Adipocyte (in vitro differentiated cells): ENCODE measurements around the gene WNT9A.
"Not testable (repeated sequence)": the region's sequence is repeated elsewhere in the genome, so short reads cannot be mapped to it uniquely, and the experiment has no call there.

ENCODE experiments used
- DNase-seq: peaks from one replicate; pipeline ENCODE4 v3.0.0-alpha.2; 2015; ENCODE audit warnings: low read depth
- H3K27me3 ChIP-seq: replicated peaks from 2 replicates; pipeline ENCODE4 v1.7.0; 2013; ENCODE audit warnings: mild to moderate bottlenecking, low read length, moderate library complexity; ENCODE audit not compliant: control insufficient read depth, insufficient read depth
- H3K36me3 ChIP-seq: 2 replicates; pipeline ENCODE4 v1.7.0; 2013; ENCODE audit warnings: low read length, mild to moderate bottlenecking, moderate library complexity; ENCODE audit not compliant: control insufficient read depth, insufficient read depth, severe bottlenecking
- H3K4me1 ChIP-seq: 2 replicates; pipeline ENCODE4 v1.7.0; 2013; ENCODE audit warnings: mild to moderate bottlenecking, low read length, moderate library complexity; ENCODE audit not compliant: control insufficient read depth, insufficient read depth
- H3K4me3 ChIP-seq: 2 replicates; pipeline ENCODE4 v1.7.0; 2013; ENCODE audit warnings: mild to moderate bottlenecking, low read length, moderate library complexity
- H3K9ac ChIP-seq: 2 replicates; pipeline ENCODE4 v1.7.0; 2013; ENCODE audit warnings: mild to moderate bottlenecking, low read length, moderate library complexity
- H3K9me3 ChIP-seq: 2 replicates; pipeline ENCODE4 v1.7.0; 2013; ENCODE audit warnings: mild to moderate bottlenecking, low read length, moderate library complexity; ENCODE audit not compliant: control insufficient read depth

Gene WNT9A

GRCh38 chr1:227947676-227948492, at the start of gene WNT9A:
WNT9A (minus strand) TSS chr1:227947932; CDS start chr1:227947887, 45 bp downstream.
- H3K4me1 ChIP-seq = peaks cover 22% of the 10 kb centered on the region
- DNase-seq = peak; percentile 95
- peaks cover 3% of the 10 kb centered on the region for H3K27me3 ChIP-seq
- peak within 1 kb of the TSS; percentile 78 for H3K4me3 ChIP-seq
- H3K9ac ChIP-seq = peak within 1 kb of the TSS; percentile 67
- no peaks in the 10 kb centered on the region for H3K36me3 ChIP-seq
- H3K9me3 ChIP-seq = no peaks in the 10 kb centered on the region

GRCh38 chr1:227996187-227996950, 48.6 kb upstream of the WNT9A start:
- no peaks in the 10 kb centered on the region for H3K36me3 ChIP-seq
- H3K27me3 ChIP-seq = peaks cover 31% of the 10 kb centered on the region
- DNase-seq = no peak
- no peaks in the 10 kb centered on the region for H3K4me1 ChIP-seq
- no peak overlapping the region for H3K4me3 ChIP-seq
- H3K9me3 ChIP-seq = peaks cover 24% of the 10 kb centered on the region
- H3K9ac ChIP-seq = no peak overlapping the region

- Histone ChIP-seq H3K27me3 (peaks cover 17% of the 10 kb centered on the region), H3K9me3 (peaks cover 30% of the 10 kb centered on the region), H3K4me1 (no peaks in the 10 kb centered on the region), H3K9ac (no peak overlapping the region), H3K4me3 (no peak overlapping the region), H3K36me3 (no peaks in the 10 kb centered on the region)
- no peak for DNase-seq
These were observed 47.0 kb upstream of the WNT9A start for GRCh38 chr1:227994632-227995300.

- no peak overlapping the region for H3K9ac ChIP-seq
- DNase-seq = no peak
- no peaks in the 10 kb centered on the region for H3K4me1 ChIP-seq
- H3K27me3 ChIP-seq = no peaks in the 10 kb centered on the region
- peaks cover 21% of the 10 kb centered on the region for H3K9me3 ChIP-seq
- no peak overlapping the region for H3K4me3 ChIP-seq
- no peaks in the 10 kb centered on the region for H3K36me3 ChIP-seq
These were observed 39.4 kb upstream of the WNT9A start for GRCh38 chr1:227987181-227987580.

- not testable (repeated sequence) for H3K4me1 ChIP-seq, H3K27me3 ChIP-seq, H3K9ac ChIP-seq, DNase-seq, H3K4me3 ChIP-seq, H3K9me3 ChIP-seq, H3K36me3 ChIP-seq
These were observed 28.0 kb upstream of the WNT9A start for GRCh38 chr1:227975583-227976283.

- not testable (repeated sequence) for H3K36me3 ChIP-seq, H3K9ac ChIP-seq, H3K9me3 ChIP-seq, H3K4me1 ChIP-seq, H3K27me3 ChIP-seq, H3K4me3 ChIP-seq, DNase-seq
These were observed 26.1 kb upstream of the WNT9A start for GRCh38 chr1:227973724-227974288.

- not testable (repeated sequence) for H3K4me3 ChIP-seq, H3K9ac ChIP-seq, H3K27me3 ChIP-seq, DNase-seq, H3K9me3 ChIP-seq, H3K4me1 ChIP-seq, H3K36me3 ChIP-seq
These were observed 25.2 kb upstream of the WNT9A start for GRCh38 chr1:227972843-227973374.

- H3K9me3 ChIP-seq, H3K4me3 ChIP-seq, H3K9ac ChIP-seq, H3K36me3 ChIP-seq, DNase-seq, H3K27me3 ChIP-seq, H3K4me1 ChIP-seq: not testable (repeated sequence)
These were observed 24.5 kb upstream of the WNT9A start for GRCh38 chr1:227972283-227972679.

GRCh38 chr1:227971643-227972282, 24.0 kb upstream of the WNT9A start:
- H3K4me1 ChIP-seq, H3K36me3 ChIP-seq, H3K9ac ChIP-seq, H3K4me3 ChIP-seq, H3K9me3 ChIP-seq, H3K27me3 ChIP-seq, DNase-seq: not testable (repeated sequence)

- H3K9ac ChIP-seq, H3K4me3 ChIP-seq, H3K4me1 ChIP-seq, DNase-seq, H3K27me3 ChIP-seq, H3K36me3 ChIP-seq, H3K9me3 ChIP-seq: not testable (repeated sequence)
These were observed 23.5 kb upstream of the WNT9A start for GRCh38 chr1:227971216-227971615.
